ENCODE data around the gene BEST3. TPM values are rescaled to one million over a fixed set of nuclear protein-coding genes. Genes with fewer than 3 reads are reported as not detected.

Gene BEST3
- polyA plus RNA-seq, 4 donors: 0.19 to 0.60 TPM; not detected in 2

GRCh38 chr12:69698054-69698453 is 1.0 kb downstream of the BEST3 start:
- Histone ChIP-seq H3K4me1 (ENCODE audit: control insufficient read depth in 3 of 3, insufficient read depth in 2 of 3, low read depth in 1 of 3, low read length in 2 of 3) (no peaks in the 10 kb centered on the region), H3K4me3 (ENCODE audit: low read depth in 1 of 3, low read length in 3 of 3) (no peak overlapping the region), H3K36me3 (ENCODE audit: control insufficient read depth in 3 of 3, insufficient read depth in 2 of 3, low read depth in 1 of 3, low read length in 3 of 3) (no peaks in the 10 kb centered on the region), H3K9me3 (ENCODE audit: control insufficient read depth in 2 of 2, insufficient read depth in 1 of 2, low read depth in 1 of 2, low read length in 1 of 2) (no peaks in the 10 kb centered on the region), H3K27me3 (ENCODE audit: control insufficient read depth in 3 of 3, insufficient read depth in 3 of 3, low read length in 3 of 3) (no peaks in the 10 kb centered on the region), H3K27ac (ENCODE audit: low read depth in 1 of 3, low read length in 2 of 3) (no peak overlapping the region)
- no peak for FAIRE-seq
- no peak for DNase-seq
- WGBS, 3 donors: 79 to 95% (median 85%) methylated on average over 2 of the region's 2 CpGs

GRCh38 chr12:69694123-69694522 is 5.0 kb downstream of the BEST3 start:
- Histone ChIP-seq H3K36me3 (ENCODE audit: control insufficient read depth in 3 of 3, insufficient read depth in 2 of 3, low read depth in 1 of 3, low read length in 3 of 3) (no peaks in the 10 kb centered on the region), H3K9me3 (ENCODE audit: control insufficient read depth in 2 of 2, insufficient read depth in 1 of 2, low read depth in 1 of 2, low read length in 1 of 2) (no peaks in the 10 kb centered on the region), H3K27me3 (ENCODE audit: control insufficient read depth in 3 of 3, insufficient read depth in 3 of 3, low read length in 3 of 3) (no peaks in the 10 kb centered on the region), H3K27ac (ENCODE audit: low read depth in 1 of 3, low read length in 2 of 3) (no peak overlapping the region), H3K4me3 (ENCODE audit: low read depth in 1 of 3, low read length in 3 of 3) (no peak overlapping the region), H3K4me1 (ENCODE audit: control insufficient read depth in 3 of 3, insufficient read depth in 2 of 3, low read depth in 1 of 3, low read length in 2 of 3) (peaks cover 0 to 6% (median 0%) of the 10 kb centered on the region in 3 donors)
- FAIRE-seq (no peak), DNase-seq (peak in 1 of 2 donors; percentile 29)
- WGBS, 3 donors: 53 to 70% (median 61%) methylated on average over 7 of the region's 7 CpGs

- H3K27ac ChIP-seq (ENCODE audit: low read depth in 1 of 3, low read length in 2 of 3): no peak overlapping the region
- FAIRE-seq (no peak), DNase-seq (no peak)
- H3K4me1 ChIP-seq (ENCODE audit: control insufficient read depth in 3 of 3, insufficient read depth in 2 of 3, low read depth in 1 of 3, low read length in 2 of 3): peaks cover 0 to 19% (median 0%) of the 10 kb centered on the region in 3 donors
- H3K4me3 ChIP-seq (ENCODE audit: low read depth in 1 of 3, low read length in 3 of 3): no peak overlapping the region
- 56 to 70% (median 65%) methylated on average over 2 of the region's 2 CpGs for WGBS, 3 donors
- no peaks in the 10 kb centered on the region for H3K36me3 ChIP-seq (ENCODE audit: control insufficient read depth in 3 of 3, insufficient read depth in 2 of 3, low read depth in 1 of 3, low read length in 3 of 3)
- H3K27me3 ChIP-seq (ENCODE audit: control insufficient read depth in 3 of 3, insufficient read depth in 3 of 3, low read length in 3 of 3): no peaks in the 10 kb centered on the region
- H3K9me3 ChIP-seq (ENCODE audit: control insufficient read depth in 2 of 2, insufficient read depth in 1 of 2, low read depth in 1 of 2, low read length in 1 of 2): no peaks in the 10 kb centered on the region
These were observed 9.5 kb downstream of the BEST3 start for GRCh38 chr12:69689638-69690037.

GRCh38 chr12:69688471-69689427 is 10.4 kb downstream of the BEST3 start:
- Histone ChIP-seq H3K4me1 (ENCODE audit: control insufficient read depth in 3 of 3, insufficient read depth in 2 of 3, low read depth in 1 of 3, low read length in 2 of 3) (peaks cover 0 to 19% (median 0%) of the 10 kb centered on the region in 3 donors), H3K9me3 (ENCODE audit: control insufficient read depth in 2 of 2, insufficient read depth in 1 of 2, low read depth in 1 of 2, low read length in 1 of 2) (no peaks in the 10 kb centered on the region), H3K27ac (ENCODE audit: low read depth in 1 of 3, low read length in 2 of 3) (peak overlapping the region in 2 of 3 donors; percentile 17 to 57), H3K36me3 (ENCODE audit: control insufficient read depth in 3 of 3, insufficient read depth in 2 of 3, low read depth in 1 of 3, low read length in 3 of 3) (no peaks in the 10 kb centered on the region), H3K27me3 (ENCODE audit: control insufficient read depth in 3 of 3, insufficient read depth in 3 of 3, low read length in 3 of 3) (no peaks in the 10 kb centered on the region), H3K4me3 (ENCODE audit: low read depth in 1 of 3, low read length in 3 of 3) (no peak overlapping the region)
- DNase-seq: peak; percentile 74 to 78
- no peak for FAIRE-seq
- WGBS, 3 donors: 26 to 39% (median 30%) methylated on average over 14 of the region's 14 CpGs

- Histone ChIP-seq H3K4me3 (ENCODE audit: low read depth in 1 of 3, low read length in 3 of 3) (no peak overlapping the region), H3K9me3 (ENCODE audit: control insufficient read depth in 2 of 2, insufficient read depth in 1 of 2, low read depth in 1 of 2, low read length in 1 of 2) (no peaks in the 10 kb centered on the region), H3K27me3 (ENCODE audit: control insufficient read depth in 3 of 3, insufficient read depth in 3 of 3, low read length in 3 of 3) (no peaks in the 10 kb centered on the region), H3K27ac (ENCODE audit: low read depth in 1 of 3, low read length in 2 of 3) (no peak overlapping the region), H3K36me3 (ENCODE audit: control insufficient read depth in 3 of 3, insufficient read depth in 2 of 3, low read depth in 1 of 3, low read length in 3 of 3) (no peaks in the 10 kb centered on the region), H3K4me1 (ENCODE audit: control insufficient read depth in 3 of 3, insufficient read depth in 2 of 3, low read depth in 1 of 3, low read length in 2 of 3) (peaks cover 0 to 19% (median 0%) of the 10 kb centered on the region in 3 donors)
- no peak for DNase-seq
- 78 to 91% (median 88%) methylated on average over 1 of the region's 1 CpG for whole genome bisulfite sequencing, 3 donors
- no peak for FAIRE-seq
These were observed 11.1 kb downstream of the BEST3 start for GRCh38 chr12:69688021-69688420.

GRCh38 chr12:69687390-69687789 is 11.7 kb downstream of the BEST3 start:
- Histone ChIP-seq H3K27me3 (ENCODE audit: control insufficient read depth in 3 of 3, insufficient read depth in 3 of 3, low read length in 3 of 3) (no peaks in the 10 kb centered on the region), H3K9me3 (ENCODE audit: control insufficient read depth in 2 of 2, insufficient read depth in 1 of 2, low read depth in 1 of 2, low read length in 1 of 2) (no peaks in the 10 kb centered on the region), H3K27ac (ENCODE audit: low read depth in 1 of 3, low read length in 2 of 3) (peak overlapping the region in 1 of 3 donors; percentile 52), H3K4me1 (ENCODE audit: control insufficient read depth in 3 of 3, insufficient read depth in 2 of 3, low read depth in 1 of 3, low read length in 2 of 3) (peaks cover 0 to 19% (median 0%) of the 10 kb centered on the region in 3 donors), H3K36me3 (ENCODE audit: control insufficient read depth in 3 of 3, insufficient read depth in 2 of 3, low read depth in 1 of 3, low read length in 3 of 3) (no peaks in the 10 kb centered on the region), H3K4me3 (ENCODE audit: low read depth in 1 of 3, low read length in 3 of 3) (no peak overlapping the region)
- WGBS, 3 donors: 59 to 84% (median 70%) methylated on average over 4 of the region's 4 CpGs
- FAIRE-seq (no peak), DNase-seq (no peak)

GRCh38 chr12:69686731-69687130 is 12.4 kb downstream of the BEST3 start:
- Histone ChIP-seq H3K27ac (ENCODE audit: low read depth in 1 of 3, low read length in 2 of 3) (peak overlapping the region in 1 of 3 donors; percentile 52), H3K27me3 (ENCODE audit: control insufficient read depth in 3 of 3, insufficient read depth in 3 of 3, low read length in 3 of 3) (no peaks in the 10 kb centered on the region), H3K9me3 (ENCODE audit: control insufficient read depth in 2 of 2, insufficient read depth in 1 of 2, low read depth in 1 of 2, low read length in 1 of 2) (no peaks in the 10 kb centered on the region), H3K36me3 (ENCODE audit: control insufficient read depth in 3 of 3, insufficient read depth in 2 of 3, low read depth in 1 of 3, low read length in 3 of 3) (no peaks in the 10 kb centered on the region), H3K4me1 (ENCODE audit: control insufficient read depth in 3 of 3, insufficient read depth in 2 of 3, low read depth in 1 of 3, low read length in 2 of 3) (peaks cover 0 to 19% (median 0%) of the 10 kb centered on the region in 3 donors), H3K4me3 (ENCODE audit: low read depth in 1 of 3, low read length in 3 of 3) (no peak overlapping the region)
- 80 to 88% (median 85%) methylated on average over 2 of the region's 2 CpGs for WGBS, 3 donors
- FAIRE-seq (no peak), DNase-seq (peak in 1 of 2 donors; percentile 68)

- Histone ChIP-seq H3K27ac (ENCODE audit: low read depth in 1 of 3, low read length in 2 of 3) (no peak overlapping the region), H3K36me3 (ENCODE audit: control insufficient read depth in 3 of 3, insufficient read depth in 2 of 3, low read depth in 1 of 3, low read length in 3 of 3) (no peaks in the 10 kb centered on the region), H3K4me1 (ENCODE audit: control insufficient read depth in 3 of 3, insufficient read depth in 2 of 3, low read depth in 1 of 3, low read length in 2 of 3) (peaks cover 0 to 19% (median 0%) of the 10 kb centered on the region in 3 donors), H3K27me3 (ENCODE audit: control insufficient read depth in 3 of 3, insufficient read depth in 3 of 3, low read length in 3 of 3) (no peaks in the 10 kb centered on the region), H3K4me3 (ENCODE audit: low read depth in 1 of 3, low read length in 3 of 3) (no peak overlapping the region), H3K9me3 (ENCODE audit: control insufficient read depth in 2 of 2, insufficient read depth in 1 of 2, low read depth in 1 of 2, low read length in 1 of 2) (no peaks in the 10 kb centered on the region)
- no peak for DNase-seq
- no peak for FAIRE-seq
- WGBS, 3 donors: 82 to 86% (median 85%) methylated on average over 2 of the region's 2 CpGs
These were observed 13.3 kb downstream of the BEST3 start for GRCh38 chr12:69685810-69686209.
